Panc1 (cell line): Measurements from ENCODE around the gene GDF3. TPM values are rescaled to one million over a fixed set of nuclear protein-coding genes. Genes with fewer than 3 reads are reported as not detected.

ENCODE experiments used
- ATAC-seq: fragments of 200-7000 bp; cut with Tn5 transposase; 2 replicates; pipeline ENCODE4 v1.9.1; 2020; ENCODE audit warnings: mild to moderate bottlenecking, moderate library complexity
- BruUV-seq: library from RNA; stranded (reverse); fragments of 400-500 nt; replicated peaks from 2 replicates; lab custom pipeline; 2021; lab: Mats Ljungman, UMichigan
- CTCF ChIA-PET: fragments of 300-600 bp; sonication (Branson Sonifier 250); formaldehyde crosslinking; loops from one replicate; lab custom pipeline; 2022; ENCODE audit warnings: antibody characterized with exemption; lab: Charles Lee
- POLR2A ChIA-PET: fragments of 300-600 bp; sonication (Branson Sonifier 250); formaldehyde crosslinking; loops from one replicate; lab custom pipeline; 2022; ENCODE audit warnings: antibody characterized with exemption; lab: Charles Lee
- DNase-seq: peaks from one replicate; pipeline ENCODE4 v3.0.0-alpha.2; 2010; ENCODE audit warnings: low read depth, low spot score
- H3K27ac ChIP-seq: 2 replicates; pipeline ENCODE4 v1.5.1; 2011; ENCODE audit warnings: mild to moderate bottlenecking, low read length, inconsistent platforms
- H3K27me3 ChIP-seq: fragments of 200-500 bp; sonication (Bioruptor generic); 2 replicates; pipeline ENCODE4 v1.6.0; 2014; ENCODE audit warnings: low read length, inconsistent platforms; ENCODE audit not compliant: control insufficient read depth, insufficient read depth
- H3K36me3 ChIP-seq: fragments of 200-500 bp; sonication (Bioruptor generic); 2 replicates; pipeline ENCODE4 v1.5.1; 2014; ENCODE audit warnings: inconsistent platforms, mild to moderate bottlenecking, low read length, moderate library complexity; ENCODE audit not compliant: control insufficient read depth, insufficient read depth
- H3K4me1 ChIP-seq: 2 replicates; pipeline ENCODE4 v1.5.1; 2011; ENCODE audit warnings: inconsistent platforms, mild to moderate bottlenecking, low read length, moderate library complexity; ENCODE audit not compliant: control insufficient read depth, insufficient read depth
- H3K4me3 ChIP-seq, 2 experiments: 2 replicates each; pipeline ENCODE4 v1.5.1; 2011 to 2012; ENCODE audit warnings: low read depth in 2 of 2, low read length in 2 of 2, mild to moderate bottlenecking in 2 of 2, inconsistent platforms in 1 of 2, moderate library complexity in 1 of 2
- H3K9me3 ChIP-seq: fragments of 200-500 bp; sonication (Bioruptor generic); 2 replicates; pipeline ENCODE4 v1.5.1; 2014; ENCODE audit warnings: low read depth, mild to moderate bottlenecking, inconsistent platforms, low read length, moderate library complexity; ENCODE audit not compliant: control insufficient read depth, insufficient read depth
- CTCF ChIP-seq: fragments of 450-650 bp; IDR thresholded peaks from 2 replicates; pipeline ENCODE4 v1.5.1; 2017; ENCODE audit warnings: mild to moderate bottlenecking
- POLR2AphosphoS5 ChIP-seq: IDR thresholded peaks from 2 replicates; pipeline ENCODE4 v1.6.1; 2012; ENCODE audit warnings: mild to moderate bottlenecking, low read depth, low read length, moderate library complexity
- REST ChIP-seq, 2 experiments: IDR thresholded peaks; 2 replicates each; pipeline ENCODE4 v1.6.1; 2011 to 2012; ENCODE audit warnings: low read depth in 2 of 2, control low read depth in 1 of 2, low read length in 1 of 2, mild to moderate bottlenecking in 1 of 2, moderate library complexity in 1 of 2; ENCODE audit not compliant: insufficient read depth in 1 of 2
- SIN3A ChIP-seq: IDR thresholded peaks from 2 replicates; pipeline ENCODE4 v1.6.1; 2012; ENCODE audit warnings: low read depth, mild to moderate bottlenecking, low read length, moderate library complexity, borderline replicate concordance; ENCODE audit not compliant: insufficient read depth
- TCF7L2 ChIP-seq: IDR thresholded peaks from 2 replicates; pipeline ENCODE4 v1.6.1; 2011; ENCODE audit warnings: mild to moderate bottlenecking, low read depth, low read length, inconsistent platforms
- in situ Hi-C: cut with HindIII; loops from 2 replicates; pipeline ENCODE4 v1.10.0; 2016; ENCODE audit warnings: low sequenced_read_pairs, low pct_unique_long_range_greater_than_20kb
- intact Hi-C: fragments of 100-400 bp; cut with micrococcal nuclease; formaldehyde crosslinking; loops from one replicate; pipeline ENCODE4 v1.10.0; 2022; ENCODE audit not compliant: unreplicated experiment
- total RNA-seq: library from RNA; stranded (reverse); gene quantifications from one replicate; pipeline ENCODE4 v1.2.1, GENCODE V29; 2021; ENCODE audit not compliant: unreplicated experiment

Gene GDF3
- total RNA-seq, 1 experiment from 2014 or later = not detected

GRCh38 chr12:7647071-7647470 is 48.5 kb downstream of the GDF3 start:
- intact Hi-C loops (loop anchor here (10.0 kb wide), 1 partner anchor 158 kb away; no protein-coding TSS in a partner anchor), in situ Hi-C loops (no loop called here)
- Histone ChIP-seq H3K4me1 (no peaks in the 10 kb centered on the region), H3K36me3 (no peaks in the 10 kb centered on the region), H3K9me3 (no peaks in the 10 kb centered on the region), H3K4me3 (no peak overlapping the region), H3K27me3 (no peaks in the 10 kb centered on the region), H3K27ac (no peak overlapping the region)
- TF ChIP-seq POLR2AphosphoS5 = no peak
- no peak for TF ChIP-seq SIN3A
- no peak for DNase-seq
- ATAC-seq = no peak
- CTCF ChIA-PET = no interaction called here
- POLR2A ChIA-PET = no interaction called here
- BruUV-seq = no TSS peak

- TF ChIP-seq REST (IDR thresholded peaks at IDR 0.05; ENCODE audit: insufficient read depth in 1 of 2, low read depth in 2 of 2, low read length in 1 of 2) = no peak
- TF ChIP-seq SIN3A = no peak
- TF ChIP-seq TCF7L2 = no peak
- TF ChIP-seq CTCF = no peak
- TF ChIP-seq POLR2AphosphoS5 = no peak
- intact Hi-C loops (loop anchor here (10.0 kb wide), 1 partner anchor 159 kb away; no protein-coding TSS in a partner anchor), in situ Hi-C loops (no loop called here)
- H3K27me3 ChIP-seq = no peaks in the 10 kb centered on the region
- ATAC-seq (no peak), DNase-seq (no peak)
- H3K9me3 ChIP-seq = no peaks in the 10 kb centered on the region
- no peaks in the 10 kb centered on the region for H3K4me1 ChIP-seq
- ChIA-PET CTCF (interaction anchor here (0.6 kb wide), 1 partner anchor 235 kb away, joined by 3 read pairs; no protein-coding TSS in a partner anchor), POLR2A (no interaction called here)
- H3K27ac ChIP-seq = no peak overlapping the region
- H3K36me3 ChIP-seq = no peaks in the 10 kb centered on the region
- H3K4me3 ChIP-seq = no peak overlapping the region
- BruUV-seq = no TSS peak
Observed at GRCh38 chr12:7646178-7646475, 49.4 kb downstream of the GDF3 start.

- in situ Hi-C loops = no loop called here
- POLR2A ChIA-PET = no interaction called here
- DNase-seq (no peak), ATAC-seq (no peak)
- intact Hi-C loops = loop anchor here (10.0 kb wide), 1 partner anchor 159 kb away; no protein-coding TSS in a partner anchor
- BruUV-seq = no TSS peak
- Histone ChIP-seq H3K27me3 (no peaks in the 10 kb centered on the region), H3K27ac (no peak overlapping the region), H3K4me3 (no peak overlapping the region), H3K9me3 (no peaks in the 10 kb centered on the region), H3K4me1 (no peaks in the 10 kb centered on the region), H3K36me3 (no peaks in the 10 kb centered on the region)
- no peak for TF ChIP-seq SIN3A
- peak; percentile 79 for TF ChIP-seq CTCF
- no peak for TF ChIP-seq TCF7L2
- TF ChIP-seq POLR2AphosphoS5 = no peak
- no peak for TF ChIP-seq REST (IDR thresholded peaks at IDR 0.05; ENCODE audit: insufficient read depth in 1 of 2, low read depth in 2 of 2, low read length in 1 of 2)
- CTCF ChIA-PET = interaction anchor here (0.6 kb wide), 1 partner anchor 235 kb away, joined by 3 read pairs; no protein-coding TSS in a partner anchor
Observed at GRCh38 chr12:7645395-7646177, 50.0 kb downstream of the GDF3 start.
